DND-41 (cell line): ENCODE measurements around the gene TBCD.

ENCODE experiments used
- CTCF ChIP-seq: IDR thresholded peaks from 2 replicates; pipeline ENCODE4 v1.5.1; 2012; ENCODE audit warnings: borderline replicate concordance, low read length, moderate library complexity, mild to moderate bottlenecking; ENCODE audit not compliant: poor library complexity, severe bottlenecking; ENCODE audit errors: extremely low read depth
- EZH2 ChIP-seq: IDR thresholded peaks from 3 replicates; pipeline ENCODE4 v1.6.1; 2012; ENCODE audit warnings: borderline replicate concordance, low read depth, mild to moderate bottlenecking, moderate library complexity, low read length, inconsistent platforms; ENCODE audit not compliant: severe bottlenecking

GRCh38 chr17:82805254-82805653 is 53.4 kb downstream of the TBCD start:
- TF ChIP-seq EZH2 (no peak), CTCF (no peak)
